HG03175 (cell line): ENCODE results near the gene MICA.
"Not testable (repeated sequence)": the region's sequence is repeated elsewhere in the genome, so short reads cannot be mapped to it uniquely, and the experiment has no call there.

Experiments used
- ATAC-seq: cut with Tn5 transposase; IDR thresholded peaks from one replicate; pipeline ENCODE4 v1.9.1; 2021; ENCODE audit warnings: mild to moderate bottlenecking, moderate library complexity; ENCODE audit not compliant: unreplicated experiment

MICA gene

DNA sequence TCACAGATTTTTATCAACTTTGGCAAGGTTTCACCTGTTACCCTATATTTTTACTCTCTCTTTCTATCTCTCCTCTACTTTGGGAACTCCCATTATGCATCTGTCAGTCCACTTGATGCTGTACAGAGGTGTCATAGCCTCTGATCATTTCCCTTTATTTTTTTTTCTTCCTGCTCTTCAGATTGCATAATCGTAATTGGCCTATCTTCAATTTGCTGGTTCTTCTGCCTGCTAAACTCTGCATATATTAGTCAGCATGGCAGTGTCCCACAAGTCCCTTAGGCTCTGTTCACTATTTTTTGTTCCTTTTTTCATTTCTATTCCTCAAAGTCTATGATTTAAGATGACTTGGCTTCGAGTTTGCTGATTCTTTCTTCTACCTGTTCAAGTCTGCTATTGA, 49.9 kb downstream of the MICA start:
- no peak for ATAC-seq

DNA sequence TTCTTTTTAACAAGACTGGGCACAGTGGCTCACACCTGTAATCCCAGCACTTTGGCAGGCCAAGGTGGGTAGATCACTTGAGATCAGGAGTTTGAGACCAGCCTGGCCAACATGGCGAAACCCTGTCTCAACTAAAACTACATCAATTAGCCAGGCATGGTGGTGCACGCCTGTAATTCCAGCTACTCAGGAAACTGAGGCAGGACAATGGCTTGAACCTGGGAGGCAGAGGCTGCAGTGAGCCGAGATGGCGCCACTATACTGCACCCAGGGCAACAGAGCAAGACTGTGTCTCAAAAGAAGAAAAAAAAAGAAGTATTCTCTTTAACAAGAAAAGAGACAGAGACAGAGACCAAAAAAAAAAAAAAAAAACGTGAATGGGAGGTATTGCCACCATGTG, 56.5 kb downstream of the MICA start:
- not testable (repeated sequence) for ATAC-seq

DNA sequence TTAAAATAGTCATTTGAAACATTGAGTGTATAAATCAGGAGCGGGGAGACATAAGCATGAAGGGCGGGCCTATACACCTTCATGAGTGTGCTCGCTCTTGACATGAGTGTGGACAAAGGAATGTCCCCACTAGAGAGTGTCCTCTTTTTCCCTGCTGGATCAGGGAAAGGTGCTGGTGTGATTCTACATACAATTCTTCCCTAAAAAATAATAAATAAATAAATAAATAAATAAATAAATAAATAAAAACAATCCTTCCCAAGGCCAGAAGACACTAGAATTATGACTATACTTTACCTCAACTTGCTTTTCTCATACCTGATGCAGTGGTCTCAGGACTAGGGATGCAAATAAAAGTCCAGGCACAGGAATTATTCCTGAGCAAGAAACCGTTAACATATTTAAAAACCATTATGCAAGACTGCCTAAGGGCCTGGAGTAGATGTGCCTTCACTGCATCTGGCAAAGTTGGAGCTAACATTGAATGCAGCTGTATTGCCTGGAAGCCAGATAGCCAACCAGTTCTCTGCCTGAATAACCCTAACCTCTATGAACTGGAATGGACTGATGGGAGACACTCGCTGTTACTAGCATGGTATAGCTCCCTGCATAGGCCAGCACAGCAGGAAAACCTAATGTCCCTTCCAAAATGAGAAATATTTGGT, 57.1 kb downstream of the MICA start:
- ATAC-seq: no peak

DNA sequence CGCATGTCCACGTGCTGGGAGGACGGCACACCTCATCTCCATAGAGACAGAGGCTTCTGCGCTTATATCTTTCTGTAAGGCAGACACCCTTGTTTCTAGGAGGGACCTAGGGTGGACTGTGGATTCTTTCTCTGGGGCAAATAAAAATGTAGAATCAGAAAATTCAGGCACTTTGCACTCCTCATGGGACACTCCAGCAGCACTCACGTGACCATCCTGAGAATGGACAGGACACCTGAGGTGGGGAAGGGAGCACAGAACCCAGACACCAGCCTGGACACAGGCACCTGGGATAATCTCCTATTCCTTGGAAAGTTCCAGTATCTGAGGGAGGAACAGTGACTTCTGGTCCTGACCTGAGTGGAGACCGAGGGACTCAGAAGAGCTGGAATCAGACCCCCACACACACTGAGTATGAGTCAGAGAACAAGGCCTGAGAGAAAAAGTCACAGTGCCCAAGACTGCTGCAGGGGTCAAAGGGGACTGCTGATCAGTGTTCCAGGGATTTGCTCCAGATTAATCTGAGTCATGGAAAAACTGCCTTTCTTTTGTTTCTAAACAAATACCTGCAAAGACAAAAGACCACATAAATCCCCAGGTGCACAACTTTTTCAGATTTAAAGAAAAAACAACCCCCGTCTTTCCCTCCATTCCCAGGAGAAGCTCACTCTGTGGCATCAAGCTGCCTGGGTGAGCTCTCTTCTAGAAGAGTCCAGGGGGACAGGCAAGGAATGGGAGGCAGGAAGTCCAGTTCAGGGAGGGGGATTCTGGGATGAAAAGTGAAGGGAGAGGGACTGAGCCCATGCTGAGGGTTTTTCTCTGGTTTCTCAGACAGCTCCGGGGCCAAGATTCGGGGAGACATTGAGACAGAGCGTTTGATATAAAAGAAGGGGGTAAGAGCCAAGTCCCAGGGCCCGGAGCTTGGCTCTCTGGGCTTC, 58.9 kb downstream of the MICA start:
- no peak for ATAC-seq

DNA sequence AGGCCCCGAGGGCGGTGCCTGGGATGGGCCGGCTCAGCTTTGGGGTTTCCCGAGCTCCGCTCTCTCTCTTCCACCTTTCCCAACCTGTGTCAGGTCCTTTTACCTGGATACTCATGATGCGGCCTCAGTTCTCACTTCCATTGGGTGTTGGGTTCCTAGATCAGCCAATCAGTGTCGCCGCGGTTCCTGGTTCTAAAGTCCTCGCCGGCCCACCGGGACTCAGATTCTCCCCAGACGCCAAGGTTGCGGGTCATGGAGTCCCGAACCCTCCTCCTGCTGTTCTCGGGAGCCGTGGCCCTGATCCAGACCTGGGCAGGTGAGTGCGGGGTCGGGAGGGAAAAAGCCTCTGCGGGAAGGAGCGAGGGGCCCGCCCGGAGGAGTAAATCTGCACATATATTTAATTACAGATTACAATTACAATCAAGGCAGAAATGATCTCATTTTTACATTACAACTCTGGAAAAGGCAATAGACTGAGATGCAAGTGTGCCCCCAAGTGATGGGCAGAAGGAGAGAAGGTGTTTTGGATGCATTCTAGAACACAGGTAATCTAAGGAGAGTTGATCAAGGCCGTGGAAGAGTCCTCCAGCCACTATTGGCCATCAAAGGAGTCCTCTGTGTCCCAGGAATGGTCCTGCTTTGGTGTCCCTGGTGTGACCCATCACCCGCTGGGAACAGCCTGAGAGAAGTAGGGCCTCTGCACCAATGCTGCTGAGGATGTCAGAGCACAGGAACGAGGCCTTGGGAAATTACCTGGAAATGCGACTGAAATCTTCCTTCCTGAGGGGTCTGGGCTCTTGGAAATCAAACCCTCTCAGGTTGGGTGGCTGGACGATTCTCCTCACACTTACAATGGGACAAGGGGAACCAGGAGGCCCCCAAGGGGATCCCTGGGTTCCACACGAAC, 59.8 kb downstream of the MICA start:
- ATAC-seq: peak; percentile 95

DNA sequence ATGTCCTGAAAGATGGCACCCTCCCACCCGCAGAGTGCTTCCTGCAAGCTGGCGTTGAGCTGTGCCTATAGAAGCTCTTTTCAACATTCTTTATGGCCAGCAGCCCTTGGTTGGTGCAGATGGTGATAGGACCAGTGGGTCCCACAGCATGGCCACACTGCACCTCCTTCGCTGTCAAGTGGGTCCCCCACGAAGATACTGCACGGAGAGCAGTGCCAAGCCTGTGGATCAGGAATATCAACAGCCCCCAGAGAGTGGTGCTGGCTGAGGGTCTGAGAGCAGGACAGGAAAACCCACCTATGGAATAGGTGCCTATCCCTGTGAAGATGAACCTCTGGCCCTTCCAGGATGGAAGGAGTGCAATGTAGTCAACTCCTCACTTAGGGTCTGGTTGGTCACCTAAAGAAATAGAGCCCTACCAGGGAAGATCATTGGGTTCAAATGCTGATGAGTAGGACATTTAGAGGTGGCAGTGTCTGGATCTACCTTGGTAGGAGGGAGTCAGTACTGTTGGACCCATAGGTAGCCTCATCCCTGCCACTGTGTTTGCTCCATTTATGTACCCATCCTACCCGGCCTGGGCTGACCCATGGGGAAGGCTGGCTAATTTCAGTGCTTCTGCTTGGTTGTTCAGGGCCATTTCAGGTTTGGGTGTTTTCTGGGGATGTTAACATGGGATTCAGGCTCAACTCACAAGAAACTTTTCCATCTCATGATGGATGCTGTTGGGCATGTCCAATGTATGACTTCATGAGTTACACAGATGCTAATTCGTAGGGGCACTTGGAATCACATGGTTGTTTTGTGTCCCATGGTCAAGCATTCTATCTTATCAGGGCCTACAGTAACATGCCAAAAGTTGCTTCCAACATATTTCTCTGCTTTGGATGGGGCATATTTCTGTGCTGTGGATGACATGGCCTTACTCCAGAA, 61.1 kb downstream of the MICA start:
- ATAC-seq: no peak
